EL (cell line): ENCODE data around the gene DENND1A.

Source experiments
- DNase-seq: peaks from one replicate; pipeline ENCODE4 v3.0.0-alpha.2; 2016

Gene DENND1A

DNA sequence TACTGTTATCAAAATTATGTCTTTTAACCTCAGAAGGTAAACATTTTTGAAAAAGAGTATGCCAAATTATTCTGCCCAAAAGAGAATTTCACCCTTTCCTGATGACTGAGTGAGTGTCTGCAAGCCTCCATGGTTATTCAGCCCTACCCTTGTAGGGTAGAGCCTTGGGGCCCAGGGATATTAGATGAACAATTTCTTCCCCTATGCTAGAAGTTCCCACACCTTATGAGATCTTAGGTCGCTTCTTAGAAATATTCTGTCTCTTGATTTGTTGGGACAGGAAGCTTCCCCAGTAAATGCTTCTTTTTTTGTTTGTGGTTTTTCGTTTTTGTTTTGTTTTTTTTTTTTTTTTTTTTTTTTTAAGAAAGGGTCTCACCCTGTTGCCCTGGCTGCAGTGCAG is 570.8 kb downstream of the DENND1A start:
- no peak for DNase-seq

DNA sequence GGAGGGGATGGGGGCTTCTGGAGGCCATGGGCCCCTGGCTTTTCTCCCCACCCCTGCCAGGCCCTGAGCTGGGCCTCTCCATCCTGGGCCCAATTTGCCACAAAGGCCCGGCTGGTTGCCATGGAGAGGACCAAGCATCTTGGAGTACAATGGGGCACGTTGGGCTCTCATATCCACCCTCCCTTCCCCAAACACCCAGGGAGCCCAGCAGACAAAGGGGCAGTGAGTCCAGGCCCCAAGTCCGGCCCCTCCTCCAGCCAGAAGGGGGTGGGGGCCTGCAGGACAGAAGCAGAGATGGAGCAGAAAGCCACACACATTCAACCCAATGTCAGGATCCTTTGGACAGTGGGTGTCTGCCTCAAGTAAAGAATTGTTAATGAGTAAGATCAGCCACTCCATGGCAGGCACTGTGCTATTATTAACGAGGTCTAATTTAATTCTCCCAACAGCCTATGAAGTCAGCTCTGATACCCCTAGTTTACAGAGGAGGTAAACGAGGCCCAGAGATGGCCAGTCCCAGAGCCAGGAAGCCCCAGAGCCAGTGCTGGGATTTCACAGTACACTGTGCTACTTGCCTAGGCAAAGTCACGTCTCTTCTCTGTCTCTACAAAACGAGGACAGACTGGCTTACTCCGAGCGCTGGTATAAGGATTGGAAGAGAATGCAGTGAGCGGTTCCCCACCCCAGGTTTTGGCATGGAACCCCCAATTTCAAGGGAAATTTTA is 571.6 kb downstream of the DENND1A start:
- DNase-seq: no peak

DNA sequence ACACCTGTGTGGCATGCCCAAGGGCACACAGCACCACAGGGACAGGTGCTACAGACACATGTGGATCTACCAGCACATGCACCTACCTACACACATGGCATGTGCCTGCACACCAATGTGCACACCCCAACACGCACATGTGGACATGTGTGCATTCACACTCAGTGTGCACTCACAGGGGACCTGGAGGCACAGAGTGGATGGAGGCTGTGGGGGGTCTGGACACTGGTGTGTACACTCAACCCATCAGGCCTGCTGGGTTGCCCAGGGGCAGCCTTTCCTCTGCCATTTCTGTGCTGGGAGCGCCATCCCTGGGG is 572.2 kb downstream of the DENND1A start:
- no peak for DNase-seq

DNA sequence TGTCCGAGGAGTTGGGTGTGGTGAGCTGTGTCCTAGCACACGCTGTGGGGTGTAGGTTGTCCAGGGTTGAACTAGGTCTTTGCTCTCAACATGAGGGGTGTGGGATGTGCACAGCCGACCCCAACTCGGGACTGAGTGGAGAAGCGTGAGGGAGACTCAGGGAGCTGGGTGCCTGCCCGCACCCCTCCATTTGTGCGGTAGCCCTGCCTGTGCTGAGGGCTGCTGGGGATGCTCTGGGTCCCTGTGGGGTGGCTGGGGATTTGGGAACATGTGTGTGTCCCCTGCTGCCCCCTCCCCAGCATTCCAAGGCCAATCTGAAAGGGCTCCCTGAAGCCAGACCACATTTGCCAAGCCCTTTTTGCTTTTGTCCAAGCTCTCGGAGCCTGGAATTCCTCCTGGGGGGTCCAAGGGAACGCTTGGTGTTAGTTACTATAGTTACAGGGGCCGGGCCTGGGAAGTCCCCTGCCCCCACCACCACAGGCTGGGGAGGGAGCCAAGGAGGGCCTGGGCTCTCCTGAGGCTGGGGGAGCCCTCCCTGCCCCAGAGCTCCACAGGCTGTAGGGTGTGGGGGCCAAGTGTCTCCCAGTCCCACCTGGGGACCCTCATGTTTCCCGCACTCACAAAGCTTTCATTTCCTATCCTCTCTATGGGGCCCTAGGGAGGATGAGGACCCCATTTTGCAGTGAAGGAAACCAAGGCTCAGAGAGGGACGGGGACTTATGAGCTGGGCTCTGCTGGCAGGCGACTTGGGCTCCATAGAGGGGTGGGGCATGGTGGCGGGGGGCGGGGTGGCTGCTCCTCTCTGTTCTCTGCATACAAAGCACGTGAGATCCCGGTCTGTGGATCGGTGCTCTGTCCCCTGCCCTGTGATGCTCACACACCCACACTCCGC is 572.8 kb downstream of the DENND1A start:
- no peak for DNase-seq

DNA sequence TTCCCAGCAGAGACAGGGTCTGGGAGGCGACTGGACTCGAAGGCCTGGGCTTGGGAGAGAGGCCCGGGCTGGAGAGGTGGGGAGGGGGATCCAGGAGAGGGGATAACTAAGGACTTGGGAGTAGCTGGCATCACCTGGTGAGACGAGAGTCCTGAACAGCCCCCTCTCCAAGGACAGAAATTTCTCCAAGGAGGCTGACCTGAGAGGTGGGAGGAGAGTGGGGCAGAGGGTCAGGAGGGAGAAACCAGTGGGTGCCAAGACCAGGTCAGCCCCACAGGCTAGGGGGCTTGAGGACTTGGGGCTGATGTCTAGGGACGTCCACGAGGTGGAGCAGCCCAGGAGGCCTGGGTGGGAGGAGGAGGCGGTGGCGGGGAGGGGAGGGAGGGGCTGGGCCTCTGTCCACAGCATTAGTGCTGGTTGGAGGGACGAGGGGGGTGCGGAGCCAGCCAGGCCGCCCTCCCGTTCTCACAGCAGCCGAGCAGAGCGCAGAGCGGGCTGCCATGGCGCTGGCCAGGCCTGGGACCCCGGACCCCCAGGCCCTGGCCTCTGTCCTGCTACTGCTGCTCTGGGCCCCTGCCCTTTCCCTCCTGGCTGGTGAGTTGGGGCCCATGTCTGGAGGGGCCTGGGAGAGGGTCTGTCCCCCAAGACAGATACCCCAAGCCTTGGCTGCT is 574.0 kb downstream of the DENND1A start, which contains the start of gene CRB2:
Gene CRB2, plus strand, starts transcription at position 437 of the 671 bp plus-strand sequence. Its CDS starts 64 bp downstream, at position 501.
- DNase-seq: no peak

DNA sequence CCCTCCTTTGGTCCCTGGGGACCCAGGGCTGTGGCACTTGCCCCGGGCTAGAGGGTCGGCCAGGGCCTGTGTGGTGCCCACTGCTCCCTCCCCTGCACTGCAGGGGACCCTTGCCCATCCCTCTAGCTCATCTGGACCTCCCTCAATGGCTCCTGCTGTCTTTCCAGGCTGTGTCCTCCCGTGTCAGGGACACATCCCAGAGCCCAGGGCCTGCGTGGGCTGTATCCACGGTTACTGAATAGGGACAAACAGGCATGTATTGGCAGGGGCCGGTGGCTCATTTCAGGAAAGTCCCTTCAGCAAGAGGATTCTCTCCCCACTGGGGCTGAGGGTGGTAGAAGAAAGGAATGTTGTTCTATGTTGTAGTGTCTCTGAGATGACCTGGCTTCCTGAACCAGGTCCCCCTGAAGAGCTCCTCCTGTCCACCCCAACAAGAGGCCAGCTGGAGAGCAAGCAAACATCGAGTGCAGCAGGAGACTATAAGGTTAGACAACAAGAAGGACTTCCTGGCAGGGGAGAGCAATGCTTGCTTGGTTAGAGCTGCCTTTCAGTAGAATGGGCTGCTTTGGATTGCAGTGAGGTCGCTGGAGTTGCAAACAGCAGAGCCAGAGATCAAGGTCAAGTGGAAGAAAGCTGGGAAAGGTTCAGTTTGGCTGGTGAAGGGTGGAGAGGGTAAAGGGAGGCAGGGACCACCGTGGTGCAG is 575.0 kb downstream of the DENND1A start:
- no peak for DNase-seq

DNA sequence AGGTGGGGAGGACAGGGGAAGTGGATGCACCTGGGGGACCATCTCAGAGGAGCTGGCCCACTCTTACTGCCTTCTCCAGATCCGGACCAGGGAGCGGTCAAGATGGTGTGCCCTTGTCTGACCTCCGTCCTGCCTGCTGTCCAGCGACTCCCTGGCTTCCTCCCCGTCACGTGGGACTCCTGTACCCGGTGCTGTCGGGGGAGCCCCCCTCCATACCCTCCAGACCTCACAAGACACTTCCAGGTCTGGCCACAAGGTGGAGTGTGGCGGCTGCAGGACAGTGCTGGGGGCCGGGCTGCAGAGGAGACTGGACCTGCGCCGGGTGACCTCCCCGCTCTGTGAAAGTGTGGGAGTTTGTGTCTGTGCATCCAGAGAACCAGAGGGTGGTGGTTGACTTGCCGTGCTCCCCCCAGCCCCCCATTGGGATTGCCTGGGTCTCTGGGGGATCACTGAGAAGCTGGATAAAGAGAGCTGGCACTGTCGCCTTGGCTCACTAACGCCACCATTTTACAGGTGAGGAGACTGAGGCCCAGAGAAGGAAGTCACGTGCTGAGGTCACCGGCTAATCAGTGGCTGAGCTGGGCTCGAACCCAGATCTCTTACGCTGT is 575.8 kb downstream of the DENND1A start:
- peak; percentile 56 for DNase-seq

DNA sequence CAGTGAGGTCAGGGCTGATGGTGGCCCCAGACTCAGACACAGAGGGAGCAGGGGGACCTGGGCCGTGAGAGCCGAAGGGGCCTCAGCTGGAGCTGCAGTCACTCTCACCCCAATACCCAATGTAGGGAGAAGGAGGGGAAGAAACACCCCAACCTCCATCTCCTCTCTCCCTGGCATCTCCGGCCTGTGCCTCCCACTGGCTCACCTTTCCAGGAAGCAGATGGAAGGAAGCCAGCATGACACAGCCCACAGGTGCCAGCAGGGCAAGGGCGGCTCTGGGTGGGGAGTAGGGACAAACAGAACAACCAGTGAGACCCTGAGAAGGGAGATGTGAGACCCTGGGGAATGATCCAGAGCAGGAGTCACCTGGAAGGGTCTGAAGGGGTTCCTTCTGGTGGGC is 576.9 kb downstream of the DENND1A start:
- DNase-seq: no peak

DNA sequence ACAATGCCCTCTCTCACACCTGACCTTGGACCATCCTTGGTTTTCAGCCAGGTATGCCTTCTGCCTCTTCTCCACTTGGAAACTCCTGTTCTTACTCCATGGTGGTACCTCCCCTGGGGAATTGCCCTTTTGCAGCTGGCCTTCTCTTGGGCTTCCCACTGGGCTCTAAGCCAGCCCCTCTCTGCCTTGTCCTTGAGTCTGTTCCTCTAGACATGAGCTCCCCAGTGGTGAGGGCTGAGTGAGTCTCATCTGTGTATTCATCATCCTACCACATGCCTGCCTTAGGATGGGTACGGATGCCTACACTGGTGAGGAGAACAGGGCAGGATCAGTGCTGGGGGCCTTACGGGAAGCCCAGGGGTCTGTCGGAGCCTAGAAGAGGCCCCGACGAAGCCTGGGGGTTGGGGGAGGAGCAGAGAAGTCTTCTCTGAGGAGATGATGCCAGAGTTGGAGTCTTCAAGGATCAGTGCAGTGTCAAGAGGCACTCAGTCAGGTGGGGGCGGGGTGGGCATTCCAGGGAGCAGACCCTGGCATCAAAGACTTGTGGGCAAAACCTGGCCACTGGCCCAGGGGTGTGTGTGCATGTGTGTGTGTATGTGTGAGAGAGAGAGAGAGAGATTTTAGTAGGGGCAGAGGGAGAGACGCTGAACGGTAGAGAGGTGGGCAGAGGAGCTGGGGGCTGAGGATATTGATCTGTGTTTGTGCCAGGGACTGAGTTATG is 579.2 kb downstream of the DENND1A start:
- DNase-seq: no peak

DNA sequence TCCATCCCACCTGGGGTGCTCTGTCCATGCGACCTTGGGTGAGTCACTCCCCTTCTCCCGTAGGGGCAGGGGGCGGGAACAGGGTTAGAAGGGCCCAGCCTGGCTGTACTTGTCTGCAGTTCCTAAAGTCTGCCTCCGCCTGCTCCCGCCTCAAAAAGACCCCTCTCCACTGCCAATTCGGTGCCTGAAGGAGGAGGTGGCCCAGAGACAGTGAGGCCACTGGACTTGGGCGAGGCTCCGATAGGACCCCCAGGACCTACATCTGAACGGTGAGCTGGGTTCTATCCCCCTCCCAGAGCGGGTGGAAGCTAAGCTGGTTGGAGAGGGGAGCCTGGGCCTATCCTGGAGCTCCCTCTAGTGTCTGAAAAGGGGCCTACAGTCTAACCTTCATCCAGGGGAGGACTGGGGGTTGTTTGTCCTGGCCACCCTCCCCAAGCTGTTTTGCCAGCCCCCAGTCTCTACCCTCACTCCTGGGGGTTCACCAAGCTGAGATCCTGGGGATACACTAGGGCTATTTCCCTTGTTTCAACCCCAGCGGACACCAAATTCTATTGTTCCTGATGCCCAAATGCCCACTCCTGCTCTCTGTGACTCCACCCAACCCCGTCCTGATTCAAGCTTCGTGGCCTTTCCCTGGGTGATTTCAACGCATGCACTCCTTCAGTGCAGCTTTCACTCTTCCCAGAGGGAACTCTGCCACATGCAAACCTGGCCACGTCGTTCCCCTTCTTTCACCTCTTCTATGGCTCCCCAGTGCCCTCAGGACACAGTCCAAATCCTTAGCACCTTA is 580.0 kb downstream of the DENND1A start:
- peak; percentile 58 for DNase-seq

DNA sequence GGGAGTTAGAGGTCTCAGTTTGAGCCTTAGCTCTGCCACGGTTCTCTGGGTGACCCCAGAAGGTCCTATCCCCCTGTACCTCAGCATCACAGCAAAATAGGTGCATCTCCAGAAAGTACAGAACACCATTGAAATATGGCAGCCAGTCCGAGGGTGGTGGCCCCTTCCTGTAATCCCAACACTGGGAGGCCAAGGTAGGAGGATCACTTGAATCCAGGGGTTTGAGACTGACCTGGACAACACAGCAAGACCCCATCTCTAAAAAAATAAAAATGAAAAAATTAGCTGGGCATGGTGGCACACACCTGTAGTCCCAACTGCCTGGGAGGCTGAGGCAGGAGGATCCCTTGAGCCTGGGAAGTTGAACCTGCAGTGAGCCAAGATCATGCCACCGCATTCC is 580.9 kb downstream of the DENND1A start:
- no peak for DNase-seq

DNA sequence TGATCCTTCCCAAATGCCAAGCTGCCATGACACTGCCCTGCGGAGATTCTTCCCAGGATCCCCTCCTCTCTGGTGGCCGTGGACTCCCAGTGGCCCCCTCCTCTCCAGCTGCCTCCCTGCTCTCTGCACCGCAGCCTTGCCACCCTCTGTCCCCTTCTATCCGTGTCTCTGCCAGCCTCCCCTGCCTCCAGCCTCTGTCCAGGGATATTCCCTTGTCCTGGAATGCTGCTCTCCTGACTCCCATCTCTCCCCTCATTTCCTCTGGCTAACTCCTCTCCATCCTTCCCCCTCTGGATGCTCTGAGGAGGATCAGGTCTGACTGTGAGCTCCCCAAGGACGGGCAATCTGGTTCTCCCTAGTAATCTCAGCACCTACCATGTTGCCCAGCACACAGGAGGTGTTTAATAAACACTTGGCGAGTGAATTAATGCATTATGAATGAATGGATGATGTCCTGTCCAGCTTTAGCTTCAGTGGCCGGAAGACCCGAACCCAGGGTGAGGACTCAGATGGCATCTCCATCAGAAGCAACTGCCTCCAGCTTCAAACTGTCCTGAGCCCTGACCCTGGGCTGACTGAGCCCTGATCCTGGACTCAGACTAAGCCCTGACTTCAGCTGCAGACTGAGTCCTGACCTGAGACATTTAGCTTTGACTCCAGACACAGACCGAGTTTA is 581.5 kb downstream of the DENND1A start:
- DNase-seq: no peak

DNA sequence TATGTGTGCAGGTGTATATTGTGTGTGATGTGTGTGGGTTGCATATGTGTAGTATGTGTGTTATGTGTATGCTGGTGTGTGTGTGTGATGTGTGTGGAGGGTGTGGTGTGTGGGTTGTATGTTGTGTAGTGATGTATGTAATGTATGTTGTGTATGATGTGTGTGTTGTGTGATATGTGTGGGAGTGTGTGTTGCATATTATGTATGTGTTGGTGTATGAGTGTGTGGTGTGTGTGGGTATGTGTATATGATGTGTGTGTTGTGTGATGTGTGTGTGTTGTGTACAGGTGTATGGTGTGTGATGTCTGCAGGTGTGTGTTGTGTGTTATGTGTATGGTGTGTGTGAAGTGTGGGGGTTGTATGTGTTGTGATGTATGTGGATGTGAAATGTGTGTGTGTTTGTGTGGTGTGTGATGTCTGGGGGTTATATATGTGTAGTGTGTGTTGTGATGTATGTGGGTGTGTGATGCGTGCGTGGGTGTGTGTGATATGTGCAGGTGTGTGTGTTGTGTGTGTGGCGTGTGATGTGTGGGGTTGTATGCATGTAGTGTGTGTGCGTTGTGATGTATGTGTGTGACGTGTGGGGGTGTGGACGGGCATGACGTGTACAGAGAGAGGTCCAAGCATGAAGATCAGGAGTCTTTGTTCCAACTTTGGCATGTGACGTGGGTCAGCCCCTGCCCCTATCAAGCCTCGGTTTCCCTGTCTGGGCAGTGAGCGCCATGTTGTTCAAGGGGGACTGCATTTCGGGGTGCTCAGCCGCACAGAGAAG is 582.5 kb downstream of the DENND1A start:
- DNase-seq: no peak

DNA sequence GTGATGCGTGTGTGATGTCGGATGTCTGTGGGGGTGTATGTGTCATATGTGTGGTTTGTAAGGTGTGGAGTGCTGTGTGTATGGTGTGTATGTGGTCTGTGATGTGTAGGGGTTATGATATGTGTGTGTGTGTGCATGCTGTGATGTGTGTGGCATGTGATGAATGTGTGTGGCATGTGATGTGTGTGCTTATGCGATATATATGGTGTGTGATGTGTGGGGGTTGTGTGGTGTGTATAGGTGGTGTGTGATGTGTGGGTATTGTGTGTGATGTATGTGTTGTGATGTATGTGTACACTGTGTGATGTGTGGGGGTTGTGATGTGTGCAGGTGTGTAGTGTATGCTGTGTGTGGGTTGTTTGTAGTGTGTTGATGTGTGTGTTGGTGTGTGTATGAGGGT is 583.1 kb downstream of the DENND1A start:
- no peak for DNase-seq

DNA sequence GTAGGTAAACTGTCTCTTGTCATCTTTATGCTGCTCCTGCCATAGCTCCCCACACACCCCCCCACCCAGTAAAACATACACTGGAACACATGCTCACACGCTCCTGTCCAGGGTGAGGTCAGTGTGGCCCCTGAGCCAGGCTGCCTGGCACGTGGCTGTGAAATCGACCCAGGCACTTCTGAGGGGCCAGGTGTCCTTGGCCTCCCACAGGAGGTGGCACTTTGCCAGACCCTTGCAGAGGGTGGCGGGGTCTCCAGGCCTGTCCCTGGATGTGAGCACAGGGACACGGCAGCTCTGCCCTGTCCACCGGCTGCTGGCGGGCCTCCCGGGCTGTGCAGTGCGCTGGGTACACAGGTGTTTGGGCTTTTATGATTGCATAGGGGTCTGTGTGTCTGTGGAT is 583.9 kb downstream of the DENND1A start:
- DNase-seq: no peak

DNA sequence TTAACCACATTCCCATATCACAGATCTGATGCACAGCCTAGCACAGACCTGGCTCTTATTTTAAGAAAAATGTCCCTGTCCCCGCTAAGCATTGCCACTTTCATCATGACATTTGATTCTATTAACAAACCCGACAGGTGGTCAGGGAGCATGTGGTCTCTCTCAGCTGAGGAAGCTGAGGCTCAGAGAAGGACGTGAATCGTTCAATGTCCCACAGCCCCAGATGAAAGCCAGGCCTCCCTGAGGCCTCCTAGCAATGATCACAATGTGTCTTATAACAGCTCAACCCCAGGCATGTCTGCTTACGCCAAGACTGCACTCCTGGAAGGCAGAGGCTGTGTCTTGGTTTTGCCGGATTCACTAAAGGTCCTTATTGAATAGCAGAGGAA is 584.4 kb downstream of the DENND1A start:
- no peak for DNase-seq

DNA sequence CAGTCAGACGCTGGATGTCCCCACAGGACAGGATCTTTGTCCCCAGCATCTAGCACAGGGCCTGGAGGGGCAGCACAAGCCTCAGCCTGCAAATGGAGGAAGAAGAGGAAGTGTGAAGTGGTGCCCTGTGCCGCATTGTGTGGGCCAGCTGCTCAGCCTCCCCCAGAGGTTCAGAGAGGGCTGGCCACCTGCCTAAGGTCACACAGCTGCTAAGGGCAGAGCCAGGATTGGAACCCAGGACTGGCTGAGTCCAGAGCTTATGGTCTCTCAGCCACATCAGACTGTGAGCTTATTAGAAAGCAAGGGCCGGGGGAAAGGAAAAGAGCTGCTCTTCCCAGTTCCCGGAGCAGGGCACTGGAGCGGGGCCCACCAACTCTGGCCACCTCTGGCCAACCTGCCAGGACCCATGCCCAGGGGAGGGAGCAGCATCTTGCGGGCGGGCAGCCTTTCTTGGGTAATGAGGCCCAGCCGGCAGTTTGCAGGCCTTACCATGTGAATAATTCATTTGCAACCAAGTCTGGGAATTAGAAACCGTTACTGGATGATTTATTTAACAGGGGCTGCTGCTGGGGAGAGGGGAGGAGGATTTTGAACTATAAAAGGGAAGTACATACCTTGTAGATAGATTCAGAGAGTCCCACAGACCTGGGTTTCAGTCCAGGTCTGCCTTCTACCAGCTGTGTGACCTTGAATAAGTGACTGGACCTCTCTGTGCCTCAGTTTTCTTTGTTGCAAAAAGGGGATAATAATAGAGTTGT is 585.6 kb downstream of the DENND1A start:
- no peak for DNase-seq

DNA sequence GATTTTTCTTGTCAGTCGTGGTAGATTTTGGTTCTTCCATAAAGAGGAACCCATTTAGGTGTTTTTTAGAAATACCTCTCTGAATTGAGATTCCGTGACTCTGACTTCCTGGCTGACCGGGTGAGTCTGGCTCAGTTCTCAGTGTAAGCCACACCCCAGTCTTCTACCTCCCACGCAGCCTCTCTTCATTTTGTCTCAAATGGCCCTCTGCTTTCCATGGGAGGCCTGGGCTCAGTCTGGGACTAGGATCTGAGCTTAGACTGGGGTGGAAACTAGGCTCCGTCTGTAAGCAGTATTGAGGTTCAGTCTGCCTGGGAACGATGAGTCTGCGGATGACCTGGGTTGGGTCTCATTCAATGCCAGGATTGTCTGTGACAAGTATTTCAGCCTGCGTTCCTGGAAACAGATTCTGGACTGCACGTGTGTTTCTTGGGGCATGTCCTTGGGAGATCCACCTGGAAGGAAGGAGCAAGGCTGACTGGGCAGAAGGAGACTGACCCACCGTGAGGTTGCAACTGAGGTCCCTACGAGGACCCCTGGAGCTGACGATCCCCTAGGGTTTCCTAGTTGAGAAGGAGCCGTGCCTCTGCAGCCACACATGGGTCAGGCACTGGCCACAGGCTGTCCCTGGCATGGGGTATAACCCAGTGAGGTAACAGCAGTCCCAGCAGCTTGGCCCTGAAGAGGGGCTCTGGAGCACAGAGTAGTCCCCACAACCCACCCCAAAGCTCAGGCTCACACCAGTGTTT is 586.3 kb downstream of the DENND1A start:
- no peak for DNase-seq
